Type B pancreatic cell (in vitro differentiated cells): ENCODE measurements around the gene GTF3C1. TPM values are rescaled to one million over a fixed set of nuclear protein-coding genes. Genes with fewer than 3 reads are reported as not detected.

Experiments used
- DNase-seq: peaks from one replicate; pipeline ENCODE4 v3.0.0; 2021; ENCODE audit warnings: mixed read lengths; ENCODE audit not compliant: unreplicated experiment; ENCODE audit errors: extremely low spot score
- H3K27ac Mint-ChIP-seq: 2 replicates; pipeline ENCODE4 v1.8.0; 2021; ENCODE audit warnings: mild to moderate bottlenecking, mixed read lengths
- H3K27me3 Mint-ChIP-seq: 2 replicates; pipeline ENCODE4 v1.8.0; 2021; ENCODE audit warnings: mixed read lengths
- H3K36me3 Mint-ChIP-seq: 2 replicates; pipeline ENCODE4 v1.8.0; 2021; ENCODE audit warnings: mixed read lengths
- H3K4me1 Mint-ChIP-seq: one replicate; pipeline ENCODE4 v1.8.0; 2021; ENCODE audit warnings: mixed read lengths; ENCODE audit not compliant: unreplicated experiment
- H3K4me3 Mint-ChIP-seq: 2 replicates; pipeline ENCODE4 v1.8.0; 2021; ENCODE audit warnings: mild to moderate bottlenecking, mixed read lengths
- H3K9me3 Mint-ChIP-seq: 2 replicates; pipeline ENCODE4 v1.8.0; 2021; ENCODE audit warnings: mixed read lengths
- CTCF ChIP-seq: fragments of 200-600 bp; sonication (generic); conservative IDR thresholded peaks from 2 replicates; pipeline ENCODE4 v1.5.0; 2021; ENCODE audit warnings: antibody characterized with exemption, mild to moderate bottlenecking
- total RNA-seq: library from RNA; stranded (reverse); gene quantifications from 2 replicates; pipeline ENCODE4 v1.2.1, GENCODE V29; 2021; ENCODE audit warnings: low replicate concordance

The GTF3C1 gene
- total RNA-seq, 1 donor from 2014 or later = 94.5 TPM

- no peak overlapping the region for H3K4me3 Mint-ChIP-seq
- H3K27ac Mint-ChIP-seq = peak overlapping the region; percentile 13
- H3K36me3 Mint-ChIP-seq = peaks cover 60% of the 10 kb centered on the region
- DNase-seq = no peak
- TF ChIP-seq CTCF = peak; percentile 26
- peaks cover 7% of the 10 kb centered on the region for H3K4me1 Mint-ChIP-seq
- H3K9me3 Mint-ChIP-seq = no peaks in the 10 kb centered on the region
- H3K27me3 Mint-ChIP-seq = no peaks in the 10 kb centered on the region
Observed at GRCh38 chr16:27511657-27512448, 37.9 kb downstream of the GTF3C1 start.

GRCh38 chr16:27508476-27508875 is 41.2 kb downstream of the GTF3C1 start:
- Mint-ChIP-seq H3K4me3 (no peak overlapping the region), H3K4me1 (peaks cover 7% of the 10 kb centered on the region), H3K27ac (no peak overlapping the region), H3K9me3 (no peaks in the 10 kb centered on the region), H3K27me3 (no peaks in the 10 kb centered on the region), H3K36me3 (peaks cover 53% of the 10 kb centered on the region)
- DNase-seq = no peak
- no peak for TF ChIP-seq CTCF

GRCh38 chr16:27506771-27507170 is 42.9 kb downstream of the GTF3C1 start:
- no peak overlapping the region for H3K4me3 Mint-ChIP-seq
- peaks cover 42% of the 10 kb centered on the region for H3K36me3 Mint-ChIP-seq
- no peaks in the 10 kb centered on the region for H3K27me3 Mint-ChIP-seq
- H3K27ac Mint-ChIP-seq = no peak overlapping the region
- no peak for DNase-seq
- peaks cover 5% of the 10 kb centered on the region for H3K4me1 Mint-ChIP-seq
- TF ChIP-seq CTCF = no peak
- no peaks in the 10 kb centered on the region for H3K9me3 Mint-ChIP-seq

GRCh38 chr16:27505297-27506236 is 44.1 kb downstream of the GTF3C1 start:
- H3K27ac Mint-ChIP-seq = no peak overlapping the region
- H3K9me3 Mint-ChIP-seq = no peaks in the 10 kb centered on the region
- TF ChIP-seq CTCF = no peak
- H3K4me3 Mint-ChIP-seq = no peak overlapping the region
- H3K4me1 Mint-ChIP-seq = no peaks in the 10 kb centered on the region
- no peak for DNase-seq
- H3K36me3 Mint-ChIP-seq = peaks cover 35% of the 10 kb centered on the region
- no peaks in the 10 kb centered on the region for H3K27me3 Mint-ChIP-seq

GRCh38 chr16:27503662-27504061 is 46.1 kb downstream of the GTF3C1 start:
- no peak for TF ChIP-seq CTCF
- Mint-ChIP-seq H3K36me3 (peaks cover 34% of the 10 kb centered on the region), H3K27ac (no peak overlapping the region), H3K4me3 (no peak overlapping the region), H3K4me1 (no peaks in the 10 kb centered on the region), H3K27me3 (no peaks in the 10 kb centered on the region), H3K9me3 (no peaks in the 10 kb centered on the region)
- no peak for DNase-seq
